K562 (cell line): Measurements from ENCODE around the gene PRC1. TPM values are rescaled to one million over a fixed set of nuclear protein-coding genes. Genes with fewer than 3 reads are reported as not detected.

Experiments
- CEBPB ChIP-seq: fragments of 450-650 bp; IDR thresholded peaks from 2 replicates; pipeline ENCODE4 v1.6.1; 2016; ENCODE audit warnings: missing genetic modification characterization, missing compliant biosample characterization
- CHD2 ChIP-seq: IDR thresholded peaks from 2 replicates; pipeline ENCODE4 v1.6.1; 2011; ENCODE audit warnings: low read depth, low read length
- E2F3 ChIP-seq: fragments of 250-450 bp; sonication (Bioruptor Pico); IDR thresholded peaks from 2 replicates; pipeline ENCODE4 v1.4.0; 2020; ENCODE audit warnings: mild to moderate bottlenecking
- HDAC8 ChIP-seq: fragments of 450-650 bp; IDR thresholded peaks from 2 replicates; pipeline ENCODE4 v1.6.1; 2016; ENCODE audit warnings: mild to moderate bottlenecking, missing genetic modification characterization, moderate library complexity, missing compliant biosample characterization
- KAT8 ChIP-seq: fragments of 450-650 bp; IDR thresholded peaks from 2 replicates; pipeline ENCODE4 v1.6.1; 2016; ENCODE audit warnings: low read depth, mild to moderate bottlenecking
- MAX ChIP-seq: sonication (generic); formaldehyde crosslinking; IDR thresholded peaks from 2 replicates; pipeline ENCODE4 v1.9.0; 2022; ENCODE audit warnings: mild to moderate bottlenecking, missing genetic modification reagents
- RBBP5 ChIP-seq: fragments of 200-600 bp; sonication (generic); IDR thresholded peaks from 2 replicates; pipeline ENCODE4 v1.6.1; 2012; ENCODE audit warnings: borderline replicate concordance, mild to moderate bottlenecking, low read length, control low read depth, inconsistent platforms; ENCODE audit not compliant: insufficient read depth, poor library complexity, severe bottlenecking
- SETDB1 ChIP-seq: IDR thresholded peaks from one replicate; pipeline ENCODE4 v1.6.1; 2012; ENCODE audit warnings: low read length, control low read depth, inconsistent platforms
- TAF9B ChIP-seq: fragments of 450-650 bp; IDR thresholded peaks from 2 replicates; pipeline ENCODE4 v1.6.1; 2018; ENCODE audit warnings: mild to moderate bottlenecking; ENCODE audit not compliant: partially characterized antibody
- XRCC5 ChIP-seq: fragments of 200-400 bp; formaldehyde crosslinking; IDR thresholded peaks from 2 replicates; pipeline ENCODE4 v1.6.1; 2017; ENCODE audit warnings: low read depth, mild to moderate bottlenecking, low read length
- ZBTB8A ChIP-seq: fragments of 450-650 bp; IDR thresholded peaks from 2 replicates; pipeline ENCODE4 v1.6.1; 2018; ENCODE audit warnings: mild to moderate bottlenecking, moderate library complexity; ENCODE audit not compliant: partially characterized antibody
- ZNF436 ChIP-seq: fragments of 250-450, 450-650 bp; sonication (Bioruptor Pico); formaldehyde crosslinking; IDR thresholded peaks from 2 replicates; pipeline ENCODE4 v1.7.0; 2020; ENCODE audit warnings: mild to moderate bottlenecking
- polyA plus RNA-seq, 8 experiments: library from polyadenylated mRNA; depleted of rRNA in 4 of 8; stranded (reverse) in 5 of 8; unstranded in 3 of 8; fragments of >200 nt; fragmentation: Nextera tagmentation in 2 of 8; fragmentation: Illumina TruSeq in 1 of 8; extraction: Ambion mirVana in 2 of 8; extraction: Trizol in 1 of 8; gene quantifications; 2 replicates each; pipeline versions ENCODE4 v1.2.1 to v1.2.3, GENCODE V29; 2011 to 2014; ENCODE audit warnings: inconsistent platforms in 1 of 8, missing spikeins in 1 of 8
- total RNA-seq, 7 experiments: library from RNA; depleted of rRNA in 6 of 7; stranded (reverse); fragments of >200 nt in 6 of 7; fragmentation: Illumina TruSeq in 2 of 7; extraction: Trizol in 2 of 7; gene quantifications; 2 replicates each; pipeline versions ENCODE4 v1.2.1 to v1.2.3, GENCODE V29; 2011 to 2021; ENCODE audit warnings: low replicate concordance in 1 of 7
- TF ChIP-seq, protein P1 (sequence below): fragments of 250-450 bp; sonication (Bioruptor Pico); IDR thresholded peaks from 2 replicates; pipeline ENCODE4 v1.8.0; 2022; ENCODE audit warnings: moderate library complexity, mild to moderate bottlenecking, inconsistent platforms
- TF ChIP-seq, protein P2 (sequence below): fragments of 450-650 bp; conservative IDR thresholded peaks from 2 replicates; pipeline ENCODE4 v1.6.1; 2016; ENCODE audit warnings: missing genetic modification characterization, low read depth, mild to moderate bottlenecking, missing compliant biosample characterization, moderate library complexity

PRC1 gene
- total and polyA plus RNA-seq, 9 of the 15 experiments (the other 6 are each of a cell fraction or from before 2014, with no cell fraction given), result 156 to 391 (median 240) TPM

GRCh38 chr15:91022075-91022831 is 27.9 kb upstream of the PRC1 start, which contains the start of gene VPS33B (continued):
- TF ChIP-seq ZBTB8A (no peak), TAF9B (peak; percentile 45), KAT8 (no peak), E2F3 (CRISPR knock-in tag) (no peak), XRCC5 (peak; percentile 74; the same call in 1 of the 2 replicates), RBBP5 (peak; percentile 94), ZNF436 (no peak), HDAC8 (tag) (no peak), MAX (CRISPR knock-in tag) (peak; percentile 53), SETDB1 (no peak), CEBPB (tag) (no peak), CHD2 (no peak)
- TF ChIP-seq, protein P1, sequence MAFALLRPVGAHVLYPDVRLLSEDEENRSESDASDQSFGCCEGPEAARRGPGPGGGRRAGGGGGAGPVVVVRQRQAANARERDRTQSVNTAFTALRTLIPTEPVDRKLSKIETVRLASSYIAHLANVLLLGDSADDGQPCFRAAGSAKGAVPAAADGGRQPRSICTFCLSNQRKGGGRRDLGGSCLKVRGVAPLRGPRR (CRISPR knock-in tag), result no peak
- TF ChIP-seq, protein P2, sequence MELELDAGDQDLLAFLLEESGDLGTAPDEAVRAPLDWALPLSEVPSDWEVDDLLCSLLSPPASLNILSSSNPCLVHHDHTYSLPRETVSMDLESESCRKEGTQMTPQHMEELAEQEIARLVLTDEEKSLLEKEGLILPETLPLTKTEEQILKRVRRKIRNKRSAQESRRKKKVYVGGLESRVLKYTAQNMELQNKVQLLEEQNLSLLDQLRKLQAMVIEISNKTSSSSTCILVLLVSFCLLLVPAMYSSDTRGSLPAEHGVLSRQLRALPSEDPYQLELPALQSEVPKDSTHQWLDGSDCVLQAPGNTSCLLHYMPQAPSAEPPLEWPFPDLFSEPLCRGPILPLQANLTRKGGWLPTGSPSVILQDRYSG (tag), result no peak
